Nephron progenitor cell (in vitro differentiated cells): ENCODE measurements around the gene MARS1.
A peak's percentile ranks its signal among the peaks of the same experiment; 100 is the strongest.
"Not testable (repeated sequence)": the region's sequence is repeated elsewhere in the genome, so short reads cannot be mapped to it uniquely, and the experiment has no call there.

Experiments used
- DNase-seq: peaks from one replicate; pipeline ENCODE4 v3.0.0; 2021
- H3K27ac Mint-ChIP-seq: 2 replicates; pipeline ENCODE4 v1.8.0; 2021; ENCODE audit warnings: mild to moderate bottlenecking, moderate library complexity, mixed read lengths
- H3K27me3 Mint-ChIP-seq: 2 replicates; pipeline ENCODE4 v1.8.0; 2021; ENCODE audit warnings: mild to moderate bottlenecking, low read depth, mixed read lengths; ENCODE audit not compliant: poor library complexity
- H3K36me3 Mint-ChIP-seq: 2 replicates; pipeline ENCODE4 v1.8.0; 2021; ENCODE audit warnings: low read depth, mixed read lengths
- H3K4me1 Mint-ChIP-seq: 2 replicates; pipeline ENCODE4 v1.8.0; 2021; ENCODE audit warnings: mixed read lengths
- H3K4me3 Mint-ChIP-seq: 2 replicates; pipeline ENCODE4 v1.8.0; 2021; ENCODE audit warnings: mild to moderate bottlenecking, moderate library complexity, mixed read lengths
- H3K9me3 Mint-ChIP-seq: 2 replicates; pipeline ENCODE4 v1.8.0; 2021; ENCODE audit warnings: mild to moderate bottlenecking, moderate library complexity, mixed read lengths
- CTCF ChIP-seq: fragments of 200-600 bp; sonication (generic); IDR thresholded peaks from 2 replicates; pipeline ENCODE4 v1.5.0; 2021; ENCODE audit warnings: antibody characterized with exemption

The MARS1 gene

GRCh38 chr12:57511161-57511560 is 23.3 kb downstream of the MARS1 start:
- Mint-ChIP-seq H3K27ac (no peak overlapping the region), H3K9me3 (peaks cover 24% of the 10 kb centered on the region), H3K27me3 (no peaks in the 10 kb centered on the region), H3K36me3 (peaks cover 76% of the 10 kb centered on the region), H3K4me1 (no peaks in the 10 kb centered on the region), H3K4me3 (no peak overlapping the region)
- DNase-seq, result no peak
- no peak for TF ChIP-seq CTCF

- Mint-ChIP-seq H3K9me3 (peaks cover 19% of the 10 kb centered on the region), H3K4me3 (no peak overlapping the region), H3K4me1 (no peaks in the 10 kb centered on the region), H3K27me3 (no peaks in the 10 kb centered on the region), H3K27ac (peak overlapping the region; percentile 49), H3K36me3 (peaks cover 76% of the 10 kb centered on the region)
- DNase-seq, result no peak
- no peak for TF ChIP-seq CTCF
These were observed 23.9 kb downstream of the MARS1 start for GRCh38 chr12:57511588-57512325.

GRCh38 chr12:57512665-57513064 is 24.8 kb downstream of the MARS1 start:
- no peaks in the 10 kb centered on the region for H3K27me3 Mint-ChIP-seq
- no peak for DNase-seq
- H3K4me1 Mint-ChIP-seq, result peaks cover 7% of the 10 kb centered on the region
- no peak overlapping the region for H3K4me3 Mint-ChIP-seq
- peaks cover 84% of the 10 kb centered on the region for H3K36me3 Mint-ChIP-seq
- H3K9me3 Mint-ChIP-seq, result peaks cover 19% of the 10 kb centered on the region
- TF ChIP-seq CTCF, result no peak
- H3K27ac Mint-ChIP-seq, result no peak overlapping the region

- Mint-ChIP-seq H3K36me3 (peaks cover 85% of the 10 kb centered on the region), H3K9me3 (peaks cover 15% of the 10 kb centered on the region)
These were observed 25.4 kb downstream of the MARS1 start for GRCh38 chr12:57513266-57513665.

GRCh38 chr12:57513677-57514076 is 25.8 kb downstream of the MARS1 start:
- peaks cover 17% of the 10 kb centered on the region for H3K4me1 Mint-ChIP-seq
- DNase-seq, H3K27me3 Mint-ChIP-seq, H3K4me3 Mint-ChIP-seq, H3K27ac Mint-ChIP-seq: not testable (repeated sequence)
- peaks cover 12% of the 10 kb centered on the region for H3K9me3 Mint-ChIP-seq
- H3K36me3 Mint-ChIP-seq, result peaks cover 85% of the 10 kb centered on the region

More at GRCh38 chr12:57513266-57513665, 25.4 kb downstream of the MARS1 start:
- TF ChIP-seq CTCF, result no peak
- Mint-ChIP-seq H3K27ac (no peak overlapping the region), H3K27me3 (no peaks in the 10 kb centered on the region), H3K4me1 (peaks cover 13% of the 10 kb centered on the region), H3K4me3 (no peak overlapping the region)
- DNase-seq, result no peak

GRCh38 chr12:57514246-57514645 is 26.4 kb downstream of the MARS1 start:
- not testable (repeated sequence) for H3K9me3 Mint-ChIP-seq, H3K27me3 Mint-ChIP-seq, DNase-seq, H3K4me3 Mint-ChIP-seq
- H3K36me3 Mint-ChIP-seq, result peaks cover 85% of the 10 kb centered on the region
- peak overlapping the region; percentile 45 for H3K27ac Mint-ChIP-seq
- H3K4me1 Mint-ChIP-seq, result peaks cover 23% of the 10 kb centered on the region
